HG03571 (cell line): ENCODE results near the gene MEF2D.
A peak's percentile ranks its signal among the peaks of the same experiment; 100 is the strongest.

Source experiments
- ATAC-seq: cut with Tn5 transposase; IDR thresholded peaks from one replicate; pipeline ENCODE4 v1.9.1; 2021; ENCODE audit not compliant: unreplicated experiment

The MEF2D gene

GRCh38 chr1:156525071-156525501 is 24.5 kb upstream of the MEF2D start:
- no peak for ATAC-seq

- no peak for ATAC-seq
These were observed 23.9 kb upstream of the MEF2D start for GRCh38 chr1:156524481-156524869.

GRCh38 chr1:156523801-156524480 is 23.4 kb upstream of the MEF2D start:
- no peak for ATAC-seq

- ATAC-seq, result no peak
These were observed 21.9 kb upstream of the MEF2D start for GRCh38 chr1:156522443-156522970.

GRCh38 chr1:156517748-156518147 is 17.2 kb upstream of the MEF2D start:
- ATAC-seq, result no peak

GRCh38 chr1:156516821-156517220 is 16.2 kb upstream of the MEF2D start:
- ATAC-seq, result no peak

- no peak for ATAC-seq
These were observed 15.4 kb upstream of the MEF2D start for GRCh38 chr1:156515956-156516355.

- ATAC-seq, result no peak
These were observed 12.6 kb upstream of the MEF2D start for GRCh38 chr1:156513185-156513584.

GRCh38 chr1:156511644-156512043 is 11.1 kb upstream of the MEF2D start:
- no peak for ATAC-seq

GRCh38 chr1:156510709-156511108 is 10.1 kb upstream of the MEF2D start:
- no peak for ATAC-seq

GRCh38 chr1:156509424-156510034 is 9.0 kb upstream of the MEF2D start:
- no peak for ATAC-seq

GRCh38 chr1:156508955-156509234 is 8.3 kb upstream of the MEF2D start:
- no peak for ATAC-seq

GRCh38 chr1:156508205-156508954 is 7.8 kb upstream of the MEF2D start:
- no peak for ATAC-seq

GRCh38 chr1:156506450-156506849 is 5.9 kb upstream of the MEF2D start:
- ATAC-seq, result no peak

- ATAC-seq, result no peak
These were observed 5.2 kb upstream of the MEF2D start for GRCh38 chr1:156505679-156506298.

GRCh38 chr1:156504821-156505678 is 4.5 kb upstream of the MEF2D start:
- ATAC-seq, result peak; percentile 38

GRCh38 chr1:156504438-156504813 is 3.9 kb upstream of the MEF2D start:
- no peak for ATAC-seq

GRCh38 chr1:156503698-156504437 is 3.3 kb upstream of the MEF2D start:
- no peak for ATAC-seq

GRCh38 chr1:156502894-156503697 is 2.5 kb upstream of the MEF2D start:
- ATAC-seq, result no peak
